C4-2B (cell line): Measurements from ENCODE around the gene POU6F2.

ENCODE experiments used
- H3K27ac ChIP-seq: fragments of 450-650 bp; 2 replicates; pipeline ENCODE4 v1.5.1; 2017
- ZFX ChIP-seq: fragments of 450-650 bp; IDR thresholded peaks from 2 replicates; pipeline ENCODE4 v1.6.1; 2017
- TF ChIP-seq, protein P1 (sequence below): fragments of 450-650 bp; conservative IDR thresholded peaks from 2 replicates; pipeline ENCODE4 v1.5.1; 2017; ENCODE audit warnings: mild to moderate bottlenecking

POU6F2 gene

GRCh38 chr7:39261771-39262170, 284.1 kb downstream of the POU6F2 start:
- TF ChIP-seq ZFX, result no peak
- H3K27ac ChIP-seq, result no peak overlapping the region

- TF ChIP-seq ZFX, result no peak
- TF ChIP-seq, protein P1, sequence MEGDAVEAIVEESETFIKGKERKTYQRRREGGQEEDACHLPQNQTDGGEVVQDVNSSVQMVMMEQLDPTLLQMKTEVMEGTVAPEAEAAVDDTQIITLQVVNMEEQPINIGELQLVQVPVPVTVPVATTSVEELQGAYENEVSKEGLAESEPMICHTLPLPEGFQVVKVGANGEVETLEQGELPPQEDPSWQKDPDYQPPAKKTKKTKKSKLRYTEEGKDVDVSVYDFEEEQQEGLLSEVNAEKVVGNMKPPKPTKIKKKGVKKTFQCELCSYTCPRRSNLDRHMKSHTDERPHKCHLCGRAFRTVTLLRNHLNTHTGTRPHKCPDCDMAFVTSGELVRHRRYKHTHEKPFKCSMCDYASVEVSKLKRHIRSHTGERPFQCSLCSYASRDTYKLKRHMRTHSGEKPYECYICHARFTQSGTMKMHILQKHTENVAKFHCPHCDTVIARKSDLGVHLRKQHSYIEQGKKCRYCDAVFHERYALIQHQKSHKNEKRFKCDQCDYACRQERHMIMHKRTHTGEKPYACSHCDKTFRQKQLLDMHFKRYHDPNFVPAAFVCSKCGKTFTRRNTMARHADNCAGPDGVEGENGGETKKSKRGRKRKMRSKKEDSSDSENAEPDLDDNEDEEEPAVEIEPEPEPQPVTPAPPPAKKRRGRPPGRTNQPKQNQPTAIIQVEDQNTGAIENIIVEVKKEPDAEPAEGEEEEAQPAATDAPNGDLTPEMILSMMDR, result no peak
These were observed 288.2 kb downstream of the POU6F2 start for GRCh38 chr7:39265641-39266591.

DNA sequence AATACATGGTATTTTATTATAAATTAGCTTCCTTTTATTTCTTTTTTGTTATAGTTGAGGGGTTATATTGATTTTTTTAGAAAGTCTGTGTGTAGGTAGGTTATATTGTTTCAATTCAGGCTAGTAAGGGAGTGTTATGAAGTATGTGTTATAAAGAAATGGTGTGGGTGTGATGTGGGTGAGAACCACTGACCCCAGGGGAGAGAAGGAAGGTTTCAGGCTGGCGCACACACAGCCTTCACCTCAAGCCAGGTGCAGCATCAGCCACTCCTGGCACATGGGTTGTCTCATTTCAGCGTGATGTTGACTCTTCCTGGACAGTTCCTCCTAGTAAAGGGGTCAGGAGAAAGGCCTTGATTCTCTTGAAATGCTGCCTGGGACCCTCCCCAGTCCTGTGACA, 291.3 kb downstream of the POU6F2 start:
- TF ChIP-seq, protein P1, result no peak
- no peak for TF ChIP-seq ZFX
- H3K27ac ChIP-seq, result no peak overlapping the region

More at GRCh38 chr7:39265641-39266591, 288.2 kb downstream of the POU6F2 start:
- no peak overlapping the region for H3K27ac ChIP-seq

DNA sequence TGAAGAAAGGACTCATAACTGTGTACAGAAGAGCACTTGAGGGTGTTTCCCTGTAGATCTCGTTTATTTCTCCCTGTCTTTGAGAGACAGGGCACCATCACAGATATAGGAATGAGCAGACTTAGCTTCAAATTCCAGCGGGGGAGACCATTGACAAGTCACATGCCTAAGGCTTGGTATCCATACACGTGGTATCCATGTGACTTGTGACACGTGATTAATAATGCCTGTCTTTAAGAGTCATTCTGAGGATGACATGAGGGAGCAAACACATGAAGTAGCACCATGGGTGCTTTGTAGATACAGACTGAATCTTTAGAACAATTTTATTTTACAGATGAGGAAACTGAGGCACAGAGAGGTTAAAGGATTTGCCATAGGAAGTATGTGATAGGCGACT, 292.3 kb downstream of the POU6F2 start:
- no peak overlapping the region for H3K27ac ChIP-seq
- no peak for TF ChIP-seq ZFX
- TF ChIP-seq, protein P1, result no peak

DNA sequence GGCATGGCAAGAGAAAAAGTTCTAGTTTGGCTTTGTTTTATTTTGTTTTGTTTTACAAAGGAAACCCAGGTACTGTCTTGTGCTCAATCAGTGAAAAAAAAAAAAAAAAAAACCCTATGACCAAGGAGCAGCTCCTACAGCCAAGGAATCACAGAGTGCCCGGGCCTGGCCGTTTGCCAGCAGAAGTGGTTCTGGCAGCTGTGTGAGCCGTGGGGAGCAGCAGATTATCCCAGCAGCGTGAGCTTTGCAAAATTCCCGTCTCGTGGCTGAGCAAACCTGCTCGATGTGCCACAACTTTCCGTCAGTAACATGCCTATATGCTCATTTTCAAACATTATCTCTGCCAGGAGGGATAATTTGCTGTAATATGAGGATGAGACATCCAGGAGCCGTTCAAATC, 293.7 kb downstream of the POU6F2 start:
- H3K27ac ChIP-seq, result no peak overlapping the region
- TF ChIP-seq ZFX, result no peak
- TF ChIP-seq, protein P1, result no peak

DNA sequence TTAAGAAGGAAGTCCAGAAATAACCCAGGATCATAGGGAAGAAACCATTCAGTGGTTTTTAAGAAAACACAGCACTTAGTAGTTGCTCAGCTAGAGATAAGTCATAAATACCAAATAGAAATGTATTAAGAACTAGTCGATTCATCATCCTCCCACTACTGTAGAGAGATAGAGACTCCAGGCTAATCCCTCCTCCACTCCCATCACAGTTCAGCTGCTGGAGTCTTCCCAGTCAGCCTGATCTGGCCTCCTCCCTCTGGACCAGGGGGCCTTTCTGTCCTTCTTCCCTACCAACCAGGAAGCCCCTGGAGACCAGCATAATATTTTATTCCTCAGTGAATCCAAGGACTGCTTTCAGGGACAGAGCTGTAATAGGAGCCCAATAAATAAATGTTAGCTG, 294.4 kb downstream of the POU6F2 start:
- no peak for TF ChIP-seq ZFX
- TF ChIP-seq, protein P1, result no peak
- H3K27ac ChIP-seq, result no peak overlapping the region

- TF ChIP-seq, protein P1, result no peak
- no peak for TF ChIP-seq ZFX
- H3K27ac ChIP-seq, result no peak overlapping the region
These were observed 295.0 kb downstream of the POU6F2 start for GRCh38 chr7:39272691-39273090.
